IMR-90 (cell line): ENCODE data around the gene CYP27B1. TPM values are rescaled to one million over a fixed set of nuclear protein-coding genes. Genes with fewer than 3 reads are reported as not detected.

Experiments used
- ATAC-seq: fragments of 200-7000 bp; cut with Tn5 transposase; 2 replicates; pipeline ENCODE4 v1.9.1; 2020; ENCODE audit warnings: low read depth, mild to moderate bottlenecking, moderate library complexity
- BruUV-seq: library from RNA; stranded (reverse); fragments of 400-500 nt; replicated peaks from 2 replicates; lab custom pipeline; 2021; lab: Mats Ljungman, UMichigan
- CTCF ChIA-PET: fragments of 300-600 bp; formaldehyde crosslinking; extraction: SDS; loops from one replicate; lab custom pipeline; 2021; ENCODE audit warnings: antibody characterized with exemption; lab: Yijun Ruan, JAX
- POLR2A ChIA-PET: fragments of 300-600 bp; sonication (Branson Sonifier 250); formaldehyde crosslinking; loops from one replicate; lab custom pipeline; 2022; ENCODE audit warnings: antibody characterized with exemption; ENCODE audit not compliant: unreplicated experiment; lab: Charles Lee
- DNase-seq: peaks from one replicate; pipeline ENCODE4 v3.0.0; 2013
- H2AFZ ChIP-seq: replicated peaks from 2 replicates; pipeline ENCODE3; 2013; ENCODE audit warnings: low read length, mild to moderate bottlenecking; ENCODE audit not compliant: poor library complexity
- H2AK5ac ChIP-seq: 2 replicates; pipeline ENCODE4 v1.6.1; 2013; ENCODE audit warnings: low read depth, low read length, inconsistent platforms
- H2AK9ac ChIP-seq: replicated peaks from 2 replicates; pipeline ENCODE3; 2013; ENCODE audit warnings: mild to moderate bottlenecking, low read depth, low read length, moderate library complexity; ENCODE audit not compliant: poor library complexity
- H2BK120ac ChIP-seq: 2 replicates; pipeline ENCODE4 v1.6.1; 2013; ENCODE audit warnings: low read depth, low read length, inconsistent platforms
- H2BK15ac ChIP-seq: 3 replicates; pipeline ENCODE4 v1.6.1; 2013; ENCODE audit warnings: low read depth, low read length, inconsistent platforms
- H2BK20ac ChIP-seq: 2 replicates; pipeline ENCODE4 v1.6.1; 2013; ENCODE audit warnings: low read depth, mild to moderate bottlenecking, inconsistent platforms, low read length, moderate library complexity
- H2BK5ac ChIP-seq: 2 replicates; pipeline ENCODE4 v1.6.1; 2013; ENCODE audit warnings: mild to moderate bottlenecking, low read depth, low read length, inconsistent platforms; ENCODE audit not compliant: poor library complexity, severe bottlenecking
- H3K14ac ChIP-seq: replicated peaks from 2 replicates; pipeline ENCODE4 v1.6.1; 2013; ENCODE audit warnings: low read depth, low read length, inconsistent platforms
- H3K18ac ChIP-seq: 2 replicates; pipeline ENCODE4 v1.6.1; 2013; ENCODE audit warnings: low read depth, low read length, control low read depth
- H3K23ac ChIP-seq: 2 replicates; pipeline ENCODE4 v1.6.1; 2013; ENCODE audit warnings: low read depth, low read length, inconsistent platforms
- H3K27ac ChIP-seq: 2 replicates; pipeline ENCODE4 v1.5.1; 2013; ENCODE audit warnings: mild to moderate bottlenecking, control low read depth, low read length; ENCODE audit not compliant: insufficient read depth
- H3K27me3 ChIP-seq: 2 replicates; pipeline ENCODE4 v1.6.1; 2013; ENCODE audit warnings: low read length; ENCODE audit not compliant: control insufficient read depth, insufficient read depth
- H3K36me3 ChIP-seq: 2 replicates; pipeline ENCODE4 v1.6.1; 2013; ENCODE audit warnings: low read length, mixed read lengths; ENCODE audit not compliant: control insufficient read depth, insufficient read depth
- H3K4ac ChIP-seq: 2 replicates; pipeline ENCODE4 v1.6.1; 2013; ENCODE audit warnings: low read depth, low read length, inconsistent platforms
- H3K4me1 ChIP-seq: 2 replicates; pipeline ENCODE4 v1.6.1; 2013; ENCODE audit warnings: low read length, mixed read lengths; ENCODE audit not compliant: control insufficient read depth, insufficient read depth
- H3K4me2 ChIP-seq: 2 replicates; pipeline ENCODE4 v1.6.1; 2013; ENCODE audit warnings: low read depth, mild to moderate bottlenecking, control low read depth, low read length, moderate library complexity
- H3K4me3 ChIP-seq: 2 replicates; pipeline ENCODE4 v1.5.1; 2013; ENCODE audit warnings: low read depth, mild to moderate bottlenecking, control low read depth, low read length, moderate library complexity; ENCODE audit not compliant: insufficient read depth
- H3K56ac ChIP-seq: 2 replicates; pipeline ENCODE4 v1.6.1; 2013; ENCODE audit warnings: low read length, inconsistent platforms; ENCODE audit not compliant: insufficient read depth; ENCODE audit errors: extremely low read depth
- H3K79me1 ChIP-seq, 2 experiments: 2 replicates each; pipeline ENCODE4 v1.6.1; 2013; ENCODE audit warnings: low read length in 2 of 2, inconsistent platforms in 1 of 2, low read depth in 1 of 2
- H3K9ac ChIP-seq: 2 replicates; pipeline ENCODE4 v1.6.1; 2013; ENCODE audit warnings: low read depth, low read length, control low read depth
- H3K9me1 ChIP-seq: 2 replicates; pipeline ENCODE4 v1.6.1; 2013; ENCODE audit warnings: low read length, inconsistent platforms; ENCODE audit not compliant: insufficient read depth
- H3K9me3 ChIP-seq: 2 replicates; pipeline ENCODE4 v1.6.1; 2013; ENCODE audit warnings: low read length; ENCODE audit not compliant: control insufficient read depth, insufficient read depth
- H4K20me1 ChIP-seq: 2 replicates; pipeline ENCODE4 v1.6.1; 2013; ENCODE audit warnings: low read length, inconsistent platforms; ENCODE audit not compliant: insufficient read depth
- H4K5ac ChIP-seq: 2 replicates; pipeline ENCODE4 v1.6.1; 2013; ENCODE audit warnings: mild to moderate bottlenecking, low read depth, low read length, control low read depth
- H4K8ac ChIP-seq, 2 experiments: 2 replicates each; pipeline ENCODE4 v1.6.1; 2013; ENCODE audit warnings: low read depth in 2 of 2, low read length in 2 of 2, control low read depth in 1 of 2, inconsistent platforms in 1 of 2
- H4K91ac ChIP-seq: 2 replicates; pipeline ENCODE4 v1.6.1; 2013; ENCODE audit warnings: low read depth, low read length, inconsistent platforms; ENCODE audit not compliant: insufficient read depth
- BHLHE40 ChIP-seq: fragments of 150-350 bp; IDR thresholded peaks from 2 replicates; pipeline ENCODE4 v1.6.1; 2016; ENCODE audit warnings: mild to moderate bottlenecking, low read depth, low read length
- CEBPB ChIP-seq: IDR thresholded peaks from 2 replicates; pipeline ENCODE4 v1.6.1; 2012; ENCODE audit warnings: low read depth, low read length, improper control_type of control experiment
- CHD1 ChIP-seq: IDR thresholded peaks from 2 replicates; pipeline ENCODE4 v1.6.1; 2012; ENCODE audit warnings: low read depth, low read length, improper control_type of control experiment
- CTCF ChIP-seq: conservative IDR thresholded peaks from 2 replicates; pipeline ENCODE4 v1.5.1; 2012; ENCODE audit warnings: mild to moderate bottlenecking, low read depth, low read length, improper control_type of control experiment
- ELK1 ChIP-seq: fragments of 150-350 bp; IDR thresholded peaks from 2 replicates; pipeline ENCODE4 v1.6.1; 2016; ENCODE audit warnings: low read depth, mild to moderate bottlenecking, low read length, moderate library complexity, borderline replicate concordance
- FOS ChIP-seq: fragments of 150-350 bp; IDR thresholded peaks from 2 replicates; pipeline ENCODE4 v1.6.1; 2016; ENCODE audit warnings: low read depth, low read length
- MAFK ChIP-seq: IDR thresholded peaks from 2 replicates; pipeline ENCODE4 v1.6.1; 2012; ENCODE audit warnings: low read depth, low read length, improper control_type of control experiment
- MAZ ChIP-seq: IDR thresholded peaks from 2 replicates; pipeline ENCODE4 v1.6.1; 2012; ENCODE audit warnings: low read depth, mild to moderate bottlenecking, low read length, improper control_type of control experiment, moderate library complexity, borderline replicate concordance
- MXI1 ChIP-seq: IDR thresholded peaks from 2 replicates; pipeline ENCODE4 v1.6.1; 2012; ENCODE audit warnings: low read depth, mild to moderate bottlenecking, low read length, moderate library complexity, borderline replicate concordance
- NFE2L2 ChIP-seq: fragments of 150-350 bp; IDR thresholded peaks from 2 replicates; pipeline ENCODE4 v1.6.1; 2016; ENCODE audit warnings: low read depth, mild to moderate bottlenecking, low read length
- POLR2A ChIP-seq: IDR thresholded peaks from 2 replicates; pipeline ENCODE4 v1.6.1; 2012; ENCODE audit warnings: mild to moderate bottlenecking, low read depth, low read length
- RAD21 ChIP-seq: IDR thresholded peaks from 2 replicates; pipeline ENCODE4 v1.6.1; 2012; ENCODE audit warnings: low read length, improper control_type of control experiment
- RCOR1 ChIP-seq: IDR thresholded peaks from 2 replicates; pipeline ENCODE4 v1.6.1; 2012; ENCODE audit warnings: mild to moderate bottlenecking, low read length, improper control_type of control experiment; ENCODE audit not compliant: insufficient replicate concordance
- RFX5 ChIP-seq: IDR thresholded peaks from 2 replicates; pipeline ENCODE4 v1.8.0; 2012; ENCODE audit warnings: low read depth, mild to moderate bottlenecking, low read length, moderate library complexity
- SMC3 ChIP-seq: fragments of 150-350 bp; IDR thresholded peaks from 2 replicates; pipeline ENCODE4 v1.6.1; 2016; ENCODE audit warnings: low read depth, mild to moderate bottlenecking, antibody characterized with exemption, low read length, moderate library complexity
- USF2 ChIP-seq: fragments of 150-350 bp; IDR thresholded peaks from 2 replicates; pipeline ENCODE4 v1.6.1; 2017; ENCODE audit warnings: mild to moderate bottlenecking, antibody characterized with exemption, low read length, low read depth
- WGBS, 2 experiments: methylation state at CpG; one replicate each; pipeline versions ENCODE4 v1.1.5 to v1.1.7; 2013; ENCODE audit warnings: missing lambda C conversion rate in 2 of 2; ENCODE audit not compliant: insufficient read length in 1 of 2; ENCODE audit errors: extremely low coverage in 2 of 2; 5-methylcytosine and 5-hydroxymethylcytosine counted together
- dilution Hi-C: fragments of 300-500 bp; cut with HindIII; formaldehyde crosslinking; loops from one replicate; pipeline ENCODE4 v1.14.3; 2018; ENCODE audit warnings: low sequenced_read_pairs; ENCODE audit not compliant: unreplicated experiment
- in situ Hi-C: fragments of 300-500 bp; cut with MboI; formaldehyde crosslinking; loops from 3 replicates; pipeline ENCODE4 v1.14.3; 2019; ENCODE audit warnings: low sequenced_read_pairs, inconsistent platforms, mixed read lengths
- intact Hi-C: fragments of 100-400 bp; cut with micrococcal nuclease; formaldehyde crosslinking; loops from 2 replicates; pipeline ENCODE4 v1.10.0; 2022
- polyA plus RNA-seq, 3 experiments: library from polyadenylated mRNA; depleted of rRNA; stranded (reverse); fragments of >200 nt; gene quantifications; 2 replicates each; pipeline ENCODE4 v1.2.3, GENCODE V29; 2012; ENCODE audit warnings: low replicate concordance in 1 of 3
- total RNA-seq: library from RNA; depleted of rRNA; stranded (reverse); fragments of >200 nt; gene quantifications from 2 replicates; pipeline ENCODE4 v1.2.3, GENCODE V29; 2012

CYP27B1 gene
- total and polyA plus RNA-seq, 2 of the 4 experiments (the other 2 are of a cell fraction) = 0.36 to 1.3 TPM

- no peak overlapping the region for H3K56ac ChIP-seq
- H3K79me1 ChIP-seq = no peaks in the 10 kb centered on the region
- H3K27ac ChIP-seq = no peak overlapping the region
- no peak overlapping the region for H3K4me2 ChIP-seq
- no peak overlapping the region for H4K8ac ChIP-seq
- H2BK120ac ChIP-seq = no peak overlapping the region
- H4K5ac ChIP-seq = no peak overlapping the region
- no peak overlapping the region for H3K9ac ChIP-seq
- TF ChIP-seq RAD21 = no peak
- no peak for TF ChIP-seq CEBPB
- TF ChIP-seq ELK1 = no peak
- no peak for TF ChIP-seq CHD1
- TF ChIP-seq POLR2A = no peak
- TF ChIP-seq NFE2L2 = no peak
- no peak for TF ChIP-seq MAFK
- TF ChIP-seq USF2 = no peak
- TF ChIP-seq BHLHE40 = no peak
- TF ChIP-seq RFX5 = no peak
- TF ChIP-seq CTCF = no peak
- no peak for TF ChIP-seq RCOR1
- no peak for TF ChIP-seq SMC3
- no peak for TF ChIP-seq MXI1
- TF ChIP-seq MAZ = no peak
- TF ChIP-seq FOS = no peak
- H3K9me3 ChIP-seq = no peaks in the 10 kb centered on the region; the same call in 1 of the 2 replicates
- WGBS, 2 experiments = 67% methylated on average over 3 of the region's 6 CpGs; no CpG with 5 or more reads in 1 of the 2 experiments
- CTCF ChIA-PET = no interaction called here
- no peak overlapping the region for H3K14ac ChIP-seq
- ATAC-seq = no peak
- H2AK9ac ChIP-seq = no peak overlapping the region
- no peak overlapping the region for H3K18ac ChIP-seq
- H4K20me1 ChIP-seq = 0 out of 2 replicates have a peak, but pooled peaks cover 10% of the 10 kb centered on the region
- in situ Hi-C loops (loop anchor here (10.0 kb wide), 1 partner anchor 149 kb away; no protein-coding TSS in a partner anchor), intact Hi-C loops (no loop called here), dilution Hi-C loops (no loop called here)
- no TSS peak for BruUV-seq
- H3K4me1 ChIP-seq = 0 out of 2 replicates have a peak, but pooled peaks cover 3% of the 10 kb centered on the region
- H2BK15ac ChIP-seq = no peak overlapping the region
- DNase-seq = no peak
- H3K36me3 ChIP-seq = no peaks in the 10 kb centered on the region
- no peak overlapping the region for H2AK5ac ChIP-seq
- no peak overlapping the region for H2BK5ac ChIP-seq
- H4K91ac ChIP-seq = no peak overlapping the region
- no peak overlapping the region for H3K23ac ChIP-seq
- POLR2A ChIA-PET = no interaction called here
- H3K9me1 ChIP-seq = no peaks in the 10 kb centered on the region
- H3K27me3 ChIP-seq = peaks cover 75% of the 10 kb centered on the region
- no peak overlapping the region for H3K4ac ChIP-seq
- H2AFZ ChIP-seq = no peak overlapping the region
- no peak overlapping the region for H2BK20ac ChIP-seq
- no peak overlapping the region for H3K4me3 ChIP-seq
These were observed 33.0 kb downstream of the CYP27B1 start for GRCh38 chr12:57733928-57734327.
